ENCODE measurements around the gene LMF1. TPM values are rescaled to one million over a fixed set of nuclear protein-coding genes. Genes with fewer than 3 reads are reported as not detected.

Gene LMF1
- total and polyA plus RNA-seq, 9 of the 15 experiments (the other 6 are each of a cell fraction or from before 2014, with no cell fraction given), result 0.11 to 1.6 (median 0.55) TPM; not detected in 1

DNA sequence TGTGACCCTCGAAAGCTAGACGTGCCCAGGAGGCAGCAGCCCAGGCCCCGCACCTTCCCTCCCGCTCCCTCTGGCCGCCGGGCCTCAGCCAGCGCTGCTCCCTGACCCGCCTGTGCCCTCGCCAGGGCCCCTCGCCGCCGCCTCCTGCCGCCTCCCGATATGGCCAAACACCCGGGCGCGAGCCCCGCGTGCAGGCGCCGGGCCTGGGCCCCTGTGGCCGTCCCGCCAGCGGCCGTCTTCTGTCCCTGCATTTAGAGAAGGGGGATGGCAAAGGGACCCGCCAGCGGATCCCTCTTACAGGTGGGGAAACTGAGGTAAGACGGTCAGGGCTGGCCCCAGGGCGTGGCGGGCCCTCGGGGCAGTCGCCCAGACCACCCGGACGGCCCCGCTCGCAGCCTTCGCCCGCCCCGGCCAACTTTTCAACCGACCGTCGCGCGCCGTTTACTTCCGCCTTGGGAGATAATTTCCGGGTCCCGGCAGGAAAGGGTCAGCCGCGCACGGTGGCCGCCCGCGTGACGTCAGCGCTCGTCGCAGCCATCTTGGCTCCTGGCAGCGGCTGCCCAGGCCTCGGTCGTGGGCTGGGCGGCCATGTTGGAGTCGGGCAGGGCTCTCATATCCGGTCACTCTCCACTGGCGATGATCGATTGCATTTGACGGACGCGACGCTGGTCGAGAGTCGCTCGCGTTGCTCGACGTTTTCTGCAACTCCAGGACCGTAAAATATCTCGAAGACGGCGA, 163.3 kb downstream of the LMF1 start (continued):
- TF ChIP-seq ZNF76 (CRISPR knock-in tag; IDR thresholded peaks at IDR 0.05; ENCODE audit: borderline replicate concordance) (no peak), STAG1 (CRISPR knock-in tag; IDR thresholded peaks at IDR 0.05; ENCODE audit: borderline replicate concordance) (no peak; the same call in 1 of the 2 replicates), PRDM10 (IDR thresholded peaks at IDR 0.05; ENCODE audit: partially characterized antibody) (no peak), CLOCK (CRISPR knock-in tag; IDR thresholded peaks at IDR 0.05; ENCODE audit: borderline replicate concordance) (no peak), HOMEZ (CRISPR knock-in tag; IDR thresholded peaks at IDR 0.05) (no peak), BCLAF1 (IDR thresholded peaks at IDR 0.05; ENCODE audit: borderline replicate concordance in 1 of 2, control insufficient read depth in 1 of 2, low read depth in 2 of 2, low read length in 1 of 2) (no peak), NFYB (IDR thresholded peaks at IDR 0.05; ENCODE audit: extremely low read depth, insufficient read length) (no peak), U2AF2 (optimal IDR thresholded peaks at IDR 0.05; ENCODE audit: low read depth, low read length) (no peak), STAT5B (CRISPR knock-in tag; IDR thresholded peaks at IDR 0.05) (no peak), MEIS2 (IDR thresholded peaks at IDR 0.05; ENCODE audit: partially characterized antibody) (peak; percentile 98), MCM5 (IDR thresholded peaks at IDR 0.05; ENCODE audit: low read depth) (no peak), BRD9 (IDR thresholded peaks at IDR 0.05; ENCODE audit: low read depth, partially characterized antibody) (no peak), RBBP5 (IDR thresholded peaks at IDR 0.05; ENCODE audit: borderline replicate concordance, insufficient read depth, low read length, poor library complexity, severe bottlenecking) (peak; percentile 88)

Measured in K562 (cell line).